A549 (cell line): ENCODE data around the gene GRM4. TPM values are rescaled to one million over a fixed set of nuclear protein-coding genes. Genes with fewer than 3 reads are reported as not detected.

Source experiments
- ATAC-seq, 2 experiments: fragments of 200-7000 bp in 1 of 2; fragments of >200 bp in 1 of 2; cut with Nextera tagmentation in 1 of 2; cut with Tn5 transposase in 1 of 2; 3 replicates each; pipeline versions ENCODE4 v1.8.0 to v1.9.1; 2018 to 2020; ENCODE audit warnings: mild to moderate bottlenecking in 1 of 2, moderate library complexity in 1 of 2
- CTCF ChIA-PET: fragments of 300-600 bp; sonication (Branson Sonifier 250); formaldehyde crosslinking; extraction: SDS; loops from one replicate; lab custom pipeline; 2021; ENCODE audit warnings: antibody characterized with exemption, inconsistent platforms; lab: Yijun Ruan, JAX
- POLR2A ChIA-PET: fragments of 350-600 bp; formaldehyde crosslinking; extraction: SDS; loops from one replicate; lab custom pipeline; 2021; ENCODE audit warnings: antibody characterized with exemption, inconsistent platforms; lab: Yijun Ruan, JAX
- DNase-seq, 2 experiments: peaks; one replicate each; pipeline versions ENCODE4 v3.0.0 to v3.0.0-alpha.2; 2011 to 2016; ENCODE audit warnings: low read depth in 1 of 2, low spot score in 1 of 2
- FAIRE-seq: peaks from 2 replicates; lab custom pipeline; 2011; peaks lifted over from hg19 to GRCh38; lab: Jason Lieb, UNC
- H3K27ac ChIP-seq, 2 experiments: fragments of >200 bp; sonication (Bioruptor Twin); formaldehyde crosslinking; 3 replicates each; pipeline ENCODE4 v1.5.1; 2016 to 2017
- H3K4me1 ChIP-seq: fragments of >200 bp; sonication (Bioruptor Twin); formaldehyde crosslinking; 3 replicates; pipeline ENCODE4 v1.6.1; 2016
- H3K4me2 ChIP-seq: fragments of >200 bp; sonication (Bioruptor Twin); formaldehyde crosslinking; 3 replicates; pipeline ENCODE4 v1.6.1; 2016
- H3K4me3 ChIP-seq: fragments of >200 bp; sonication (Bioruptor Twin); formaldehyde crosslinking; 3 replicates; pipeline ENCODE4 v1.5.1; 2016
- H3K9me3 ChIP-seq: fragments of >200 bp; sonication (Bioruptor Twin); formaldehyde crosslinking; 3 replicates; pipeline ENCODE4 v1.6.1; 2016
- CBX8 ChIP-seq: fragments of 200-600 bp; sonication (generic); IDR thresholded peaks from 2 replicates; pipeline ENCODE4 v1.6.1; 2016
- CTCF ChIP-seq: fragments of >200 bp; sonication (Bioruptor Twin); formaldehyde crosslinking; IDR thresholded peaks from 3 replicates; pipeline ENCODE4 v1.5.1; 2016
- E2F6 ChIP-seq: IDR thresholded peaks from 2 replicates; pipeline ENCODE4 v1.6.1; 2012; ENCODE audit warnings: low read depth, borderline replicate concordance
- EHF ChIP-seq: fragments of 250-450 bp; sonication (Bioruptor Pico); IDR thresholded peaks from 2 replicates; pipeline ENCODE4 v1.5.0; 2020; ENCODE audit warnings: mild to moderate bottlenecking
- ELK1 ChIP-seq: fragments of 150-350 bp; IDR thresholded peaks from 2 replicates; pipeline ENCODE4 v1.6.1; 2014; ENCODE audit warnings: low read depth, mild to moderate bottlenecking, low read length
- HDAC2 ChIP-seq: fragments of 200-600 bp; sonication (generic); IDR thresholded peaks from 2 replicates; pipeline ENCODE4 v1.6.1; 2016
- HES2 ChIP-seq: fragments of >200 bp; sonication (Bioruptor Twin); formaldehyde crosslinking; IDR thresholded peaks from 2 replicates; pipeline ENCODE4 v1.6.1; 2016
- HEYL ChIP-seq: fragments of 250-450 bp; sonication (Bioruptor Pico); IDR thresholded peaks from 2 replicates; pipeline ENCODE4 v1.8.0; 2021; ENCODE audit warnings: mild to moderate bottlenecking, moderate library complexity
- HMGXB4 ChIP-seq: fragments of 250-450 bp; sonication (Bioruptor Pico); IDR thresholded peaks from 2 replicates; pipeline ENCODE4 v1.5.0; 2021; ENCODE audit warnings: mild to moderate bottlenecking, moderate library complexity, borderline replicate concordance
- JUNB ChIP-seq: fragments of >200 bp; sonication (Bioruptor Twin); formaldehyde crosslinking; IDR thresholded peaks from 2 replicates; pipeline ENCODE4 v1.6.1; 2016
- MAX ChIP-seq: IDR thresholded peaks from 2 replicates; pipeline ENCODE4 v1.6.1; 2012
- MAZ ChIP-seq: fragments of 150-350 bp; IDR thresholded peaks from 2 replicates; pipeline ENCODE4 v1.6.1; 2014; ENCODE audit warnings: antibody characterized with exemption, low read depth, low read length, borderline replicate concordance
- MYC ChIP-seq: IDR thresholded peaks from 2 replicates; pipeline ENCODE4 v1.6.1; 2012; ENCODE audit warnings: mild to moderate bottlenecking, inconsistent platforms, low read length, improper control_type of control experiment, borderline replicate concordance
- NPAS2 ChIP-seq: fragments of 250-450 bp; sonication (Bioruptor Pico); IDR thresholded peaks from 2 replicates; pipeline ENCODE4 v1.8.0; 2022; ENCODE audit warnings: mild to moderate bottlenecking, moderate library complexity, borderline replicate concordance
- PBX3 ChIP-seq: IDR thresholded peaks from 2 replicates; pipeline ENCODE4 v1.6.1; 2012
- POLR2A ChIP-seq: IDR thresholded peaks from 2 replicates; pipeline ENCODE4 v1.6.1; 2012; ENCODE audit warnings: mild to moderate bottlenecking, low read length
- POLR2AphosphoS2 ChIP-seq: conservative IDR thresholded peaks from 2 replicates; pipeline ENCODE4 v1.6.1; 2012; ENCODE audit warnings: low read length, improper control_type of control experiment, inconsistent platforms
- RAD21 ChIP-seq, 2 experiments: fragments of >200 bp in 1 of 2; sonication (Bioruptor Twin) in 1 of 2; formaldehyde crosslinking in 1 of 2; IDR thresholded peaks in 1 of 2; conservative IDR thresholded peaks in 1 of 2; 2 replicates in 1 of 2; 3 replicates in 1 of 2; pipeline ENCODE4 v1.6.1; 2012 to 2018; ENCODE audit warnings: inconsistent platforms in 1 of 2
- RCOR1 ChIP-seq: fragments of 150-350 bp; IDR thresholded peaks from 2 replicates; pipeline ENCODE4 v1.6.1; 2014; ENCODE audit warnings: antibody characterized with exemption, low read length, low read depth
- TFCP2L1 ChIP-seq: fragments of 250-450 bp; sonication (Bioruptor Pico); IDR thresholded peaks from 2 replicates; pipeline ENCODE4 v1.5.0; 2021; ENCODE audit warnings: mild to moderate bottlenecking
- ZC3H11A ChIP-seq: fragments of 450-650 bp; IDR thresholded peaks from 2 replicates; pipeline ENCODE4 v1.6.1; 2014; ENCODE audit warnings: antibody characterized with exemption, mild to moderate bottlenecking
- WGBS: methylation state at CpG from one replicate; pipeline ENCODE4 v1.1.6; 2017; ENCODE audit errors: missing lambda C conversion rate; 5-methylcytosine and 5-hydroxymethylcytosine counted together
- polyA plus RNA-seq, 4 experiments: library from polyadenylated mRNA; depleted of rRNA in 3 of 4; stranded (reverse); fragments of >200 nt; fragmentation: RNase III in 1 of 4; extraction: RNeasy Plus Mini Kit Qiagen cat#74134 plus additional on column Dnase treatment in 1 of 4; gene quantifications; 2 replicates in 3 of 4; 3 replicates in 1 of 4; pipeline ENCODE4 v1.2.3, GENCODE V29; 2011 to 2017

The GRM4 gene
- polyA plus RNA-seq, 2 of the 4 experiments (the other 2 are of a cell fraction), result 0.05 TPM

- no peak overlapping the region for H3K4me3 ChIP-seq
- CTCF ChIA-PET, result interaction anchor here (0.6 to 2.7 kb wide), 4 partner anchors 7 to 277 kb away, joined by 3 to 8 read pairs (median 4); no protein-coding TSS in a partner anchor
- no peak overlapping the region for H3K27ac ChIP-seq
- WGBS, result 43% methylated on average over 8 of the region's 15 CpGs
- no peaks in the 10 kb centered on the region for H3K9me3 ChIP-seq
- ATAC-seq (no peak), FAIRE-seq (no peak), DNase-seq (no peak)
- POLR2A ChIA-PET, result no interaction called here
- TF ChIP-seq POLR2A, result no peak
- TF ChIP-seq HEYL, result no peak
- TF ChIP-seq POLR2AphosphoS2, result no peak
- no peak for TF ChIP-seq HES2
- TF ChIP-seq NPAS2, result no peak
- TF ChIP-seq CBX8, result no peak
- TF ChIP-seq ZC3H11A, result no peak
- TF ChIP-seq MYC, result no peak
- no peak for TF ChIP-seq MAZ
- no peak for TF ChIP-seq E2F6
- no peak for TF ChIP-seq JUNB
- H3K4me2 ChIP-seq, result no peak overlapping the region
- no peaks in the 10 kb centered on the region for H3K4me1 ChIP-seq
These were observed 97.7 kb downstream of the GRM4 start for GRCh38 chr6:34047913-34048867.

- H3K4me3 ChIP-seq, result no peak overlapping the region
- 35% methylated on average over 5 of the region's 5 CpGs for WGBS
- no peak; a peak in 1 of 6 replicates for ATAC-seq
- no peak for DNase-seq
- TF ChIP-seq CTCF (no peak), EHF (CRISPR knock-in tag) (no peak), POLR2AphosphoS2 (no peak), RCOR1 (no peak)
- POLR2A ChIA-PET, result no interaction called here
- H3K4me2 ChIP-seq, result no peak overlapping the region
- H3K4me1 ChIP-seq, result no peaks in the 10 kb centered on the region
- H3K9me3 ChIP-seq, result no peaks in the 10 kb centered on the region
- CTCF ChIA-PET, result interaction anchor here (1.0 to 2.7 kb wide), 5 partner anchors 9 to 109 kb away, joined by 3 to 8 read pairs (median 4); no protein-coding TSS in a partner anchor
- no peak overlapping the region for H3K27ac ChIP-seq
- FAIRE-seq, result no peak
These were observed 99.3 kb downstream of the GRM4 start for GRCh38 chr6:34046617-34047016.

- POLR2A ChIA-PET, result no interaction called here
- ATAC-seq (no peak), DNase-seq (no peak), FAIRE-seq (no peak)
- H3K4me1 ChIP-seq, result no peaks in the 10 kb centered on the region
- no peak overlapping the region for H3K27ac ChIP-seq
- CTCF ChIA-PET, result interaction anchor here (1.0 to 1.3 kb wide), 3 partner anchors 8 to 109 kb away, joined by 3 to 4 read pairs (median 4); no protein-coding TSS in a partner anchor
- H3K4me2 ChIP-seq, result no peak overlapping the region
- H3K4me3 ChIP-seq, result no peak overlapping the region
- WGBS, result 13% methylated on average over 5 of the region's 8 CpGs
- no peaks in the 10 kb centered on the region for H3K9me3 ChIP-seq
- TF ChIP-seq TFCP2L1 (CRISPR knock-in tag), result no peak
- TF ChIP-seq ELK1, result no peak
- TF ChIP-seq PBX3, result no peak
- TF ChIP-seq MAX, result no peak
- no peak for TF ChIP-seq HES2
- TF ChIP-seq NPAS2, result no peak
- no peak for TF ChIP-seq HMGXB4 (CRISPR knock-in tag)
- TF ChIP-seq RAD21 (conservative IDR thresholded peaks at IDR 0.05 in 1 of 2, IDR thresholded peaks at IDR 0.05 in 1 of 2), result no peak
- no peak for TF ChIP-seq HDAC2
These were observed 100.1 kb downstream of the GRM4 start for GRCh38 chr6:34045771-34046170.
